ENCODE results near the gene LETMD1. TPM values are rescaled to one million over a fixed set of nuclear protein-coding genes. Genes with fewer than 3 reads are reported as not detected.
A peak's percentile ranks its signal among the peaks of the same experiment; 100 is the strongest.

LETMD1 gene
- total and polyA plus RNA-seq, 9 of the 15 experiments (the other 6 are each of a cell fraction or from before 2014, with no cell fraction given) = 58.7 to 163 (median 75.4) TPM

DNA sequence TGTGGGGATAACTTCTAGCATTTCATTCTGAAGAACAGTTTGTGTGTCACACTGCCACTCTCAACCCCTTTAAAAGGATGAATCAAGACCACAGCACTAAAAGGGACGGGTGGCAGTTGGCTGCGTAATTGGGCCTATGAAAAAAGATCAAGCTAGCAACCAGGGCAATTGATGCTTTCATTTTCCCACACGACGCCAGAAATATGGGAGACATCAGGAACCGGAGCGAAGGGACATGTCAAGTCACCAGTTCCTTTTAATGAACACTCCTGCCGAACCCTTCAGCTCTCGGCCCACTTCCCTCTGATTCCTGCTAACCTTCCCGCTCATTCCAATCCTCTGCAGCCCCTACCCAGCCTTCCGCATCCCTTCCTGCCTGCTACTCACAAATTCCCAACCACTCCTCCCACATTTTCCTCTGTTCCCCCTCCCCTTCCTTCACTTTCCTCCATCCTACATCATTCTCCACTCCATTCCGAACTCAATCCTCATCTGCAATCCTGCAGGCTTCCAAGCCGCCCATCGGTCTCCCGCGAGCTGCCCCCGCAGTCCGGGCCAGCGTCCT is 34.5 kb downstream of the LETMD1 start (continued):
- TF ChIP-seq ZBTB1 (CRISPR knock-in tag; IDR thresholded peaks at IDR 0.05; ENCODE audit: borderline replicate concordance, low read depth) = no peak
- TF ChIP-seq CHD4 (IDR thresholded peaks at IDR 0.05; ENCODE audit: insufficient read depth, insufficient replicate concordance, low read depth, low read length, poor library complexity, severe bottlenecking) = no peak
- no peak for TF ChIP-seq HDAC6 (IDR thresholded peaks at IDR 0.05; ENCODE audit: low read depth, low read length)
- TF ChIP-seq OTX1 (CRISPR knock-in tag; IDR thresholded peaks at IDR 0.05) = 0 out of 2 replicates have a peak, but pooled peaks have one; percentile 7
- TF ChIP-seq, protein P1, sequence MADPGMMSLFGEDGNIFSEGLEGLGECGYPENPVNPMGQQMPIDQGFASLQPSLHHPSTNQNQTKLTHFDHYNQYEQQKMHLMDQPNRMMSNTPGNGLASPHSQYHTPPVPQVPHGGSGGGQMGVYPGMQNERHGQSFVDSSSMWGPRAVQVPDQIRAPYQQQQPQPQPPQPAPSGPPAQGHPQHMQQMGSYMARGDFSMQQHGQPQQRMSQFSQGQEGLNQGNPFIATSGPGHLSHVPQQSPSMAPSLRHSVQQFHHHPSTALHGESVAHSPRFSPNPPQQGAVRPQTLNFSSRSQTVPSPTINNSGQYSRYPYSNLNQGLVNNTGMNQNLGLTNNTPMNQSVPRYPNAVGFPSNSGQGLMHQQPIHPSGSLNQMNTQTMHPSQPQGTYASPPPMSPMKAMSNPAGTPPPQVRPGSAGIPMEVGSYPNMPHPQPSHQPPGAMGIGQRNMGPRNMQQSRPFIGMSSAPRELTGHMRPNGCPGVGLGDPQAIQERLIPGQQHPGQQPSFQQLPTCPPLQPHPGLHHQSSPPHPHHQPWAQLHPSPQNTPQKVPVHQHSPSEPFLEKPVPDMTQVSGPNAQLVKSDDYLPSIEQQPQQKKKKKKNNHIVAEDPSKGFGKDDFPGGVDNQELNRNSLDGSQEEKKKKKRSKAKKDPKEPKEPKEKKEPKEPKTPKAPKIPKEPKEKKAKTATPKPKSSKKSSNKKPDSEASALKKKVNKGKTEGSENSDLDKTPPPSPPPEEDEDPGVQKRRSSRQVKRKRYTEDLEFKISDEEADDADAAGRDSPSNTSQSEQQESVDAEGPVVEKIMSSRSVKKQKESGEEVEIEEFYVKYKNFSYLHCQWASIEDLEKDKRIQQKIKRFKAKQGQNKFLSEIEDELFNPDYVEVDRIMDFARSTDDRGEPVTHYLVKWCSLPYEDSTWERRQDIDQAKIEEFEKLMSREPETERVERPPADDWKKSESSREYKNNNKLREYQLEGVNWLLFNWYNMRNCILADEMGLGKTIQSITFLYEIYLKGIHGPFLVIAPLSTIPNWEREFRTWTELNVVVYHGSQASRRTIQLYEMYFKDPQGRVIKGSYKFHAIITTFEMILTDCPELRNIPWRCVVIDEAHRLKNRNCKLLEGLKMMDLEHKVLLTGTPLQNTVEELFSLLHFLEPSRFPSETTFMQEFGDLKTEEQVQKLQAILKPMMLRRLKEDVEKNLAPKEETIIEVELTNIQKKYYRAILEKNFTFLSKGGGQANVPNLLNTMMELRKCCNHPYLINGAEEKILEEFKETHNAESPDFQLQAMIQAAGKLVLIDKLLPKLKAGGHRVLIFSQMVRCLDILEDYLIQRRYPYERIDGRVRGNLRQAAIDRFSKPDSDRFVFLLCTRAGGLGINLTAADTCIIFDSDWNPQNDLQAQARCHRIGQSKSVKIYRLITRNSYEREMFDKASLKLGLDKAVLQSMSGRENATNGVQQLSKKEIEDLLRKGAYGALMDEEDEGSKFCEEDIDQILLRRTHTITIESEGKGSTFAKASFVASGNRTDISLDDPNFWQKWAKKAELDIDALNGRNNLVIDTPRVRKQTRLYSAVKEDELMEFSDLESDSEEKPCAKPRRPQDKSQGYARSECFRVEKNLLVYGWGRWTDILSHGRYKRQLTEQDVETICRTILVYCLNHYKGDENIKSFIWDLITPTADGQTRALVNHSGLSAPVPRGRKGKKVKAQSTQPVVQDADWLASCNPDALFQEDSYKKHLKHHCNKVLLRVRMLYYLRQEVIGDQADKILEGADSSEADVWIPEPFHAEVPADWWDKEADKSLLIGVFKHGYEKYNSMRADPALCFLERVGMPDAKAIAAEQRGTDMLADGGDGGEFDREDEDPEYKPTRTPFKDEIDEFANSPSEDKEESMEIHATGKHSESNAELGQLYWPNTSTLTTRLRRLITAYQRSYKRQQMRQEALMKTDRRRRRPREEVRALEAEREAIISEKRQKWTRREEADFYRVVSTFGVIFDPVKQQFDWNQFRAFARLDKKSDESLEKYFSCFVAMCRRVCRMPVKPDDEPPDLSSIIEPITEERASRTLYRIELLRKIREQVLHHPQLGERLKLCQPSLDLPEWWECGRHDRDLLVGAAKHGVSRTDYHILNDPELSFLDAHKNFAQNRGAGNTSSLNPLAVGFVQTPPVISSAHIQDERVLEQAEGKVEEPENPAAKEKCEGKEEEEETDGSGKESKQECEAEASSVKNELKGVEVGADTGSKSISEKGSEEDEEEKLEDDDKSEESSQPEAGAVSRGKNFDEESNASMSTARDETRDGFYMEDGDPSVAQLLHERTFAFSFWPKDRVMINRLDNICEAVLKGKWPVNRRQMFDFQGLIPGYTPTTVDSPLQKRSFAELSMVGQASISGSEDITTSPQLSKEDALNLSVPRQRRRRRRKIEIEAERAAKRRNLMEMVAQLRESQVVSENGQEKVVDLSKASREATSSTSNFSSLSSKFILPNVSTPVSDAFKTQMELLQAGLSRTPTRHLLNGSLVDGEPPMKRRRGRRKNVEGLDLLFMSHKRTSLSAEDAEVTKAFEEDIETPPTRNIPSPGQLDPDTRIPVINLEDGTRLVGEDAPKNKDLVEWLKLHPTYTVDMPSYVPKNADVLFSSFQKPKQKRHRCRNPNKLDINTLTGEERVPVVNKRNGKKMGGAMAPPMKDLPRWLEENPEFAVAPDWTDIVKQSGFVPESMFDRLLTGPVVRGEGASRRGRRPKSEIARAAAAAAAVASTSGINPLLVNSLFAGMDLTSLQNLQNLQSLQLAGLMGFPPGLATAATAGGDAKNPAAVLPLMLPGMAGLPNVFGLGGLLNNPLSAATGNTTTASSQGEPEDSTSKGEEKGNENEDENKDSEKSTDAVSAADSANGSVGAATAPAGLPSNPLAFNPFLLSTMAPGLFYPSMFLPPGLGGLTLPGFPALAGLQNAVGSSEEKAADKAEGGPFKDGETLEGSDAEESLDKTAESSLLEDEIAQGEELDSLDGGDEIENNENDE (IDR thresholded peaks at IDR 0.05; ENCODE audit: low read depth, low read length) = no peak
- TF ChIP-seq ARHGAP35 (IDR thresholded peaks at IDR 0.05; ENCODE audit: partially characterized antibody) = peak; percentile 45
- TF ChIP-seq FOSL1 (tag; conservative IDR thresholded peaks at IDR 0.05) = no peak
- no peak for TF ChIP-seq CBX5 (IDR thresholded peaks at IDR 0.05; ENCODE audit: borderline replicate concordance, low read depth)
- TF ChIP-seq, protein P2, sequence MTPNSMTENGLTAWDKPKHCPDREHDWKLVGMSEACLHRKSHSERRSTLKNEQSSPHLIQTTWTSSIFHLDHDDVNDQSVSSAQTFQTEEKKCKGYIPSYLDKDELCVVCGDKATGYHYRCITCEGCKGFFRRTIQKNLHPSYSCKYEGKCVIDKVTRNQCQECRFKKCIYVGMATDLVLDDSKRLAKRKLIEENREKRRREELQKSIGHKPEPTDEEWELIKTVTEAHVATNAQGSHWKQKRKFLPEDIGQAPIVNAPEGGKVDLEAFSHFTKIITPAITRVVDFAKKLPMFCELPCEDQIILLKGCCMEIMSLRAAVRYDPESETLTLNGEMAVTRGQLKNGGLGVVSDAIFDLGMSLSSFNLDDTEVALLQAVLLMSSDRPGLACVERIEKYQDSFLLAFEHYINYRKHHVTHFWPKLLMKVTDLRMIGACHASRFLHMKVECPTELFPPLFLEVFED (CRISPR knock-in tag; conservative IDR thresholded peaks at IDR 0.05) = 0 out of 2 replicates have a peak, but pooled peaks have one; percentile 29
- TF ChIP-seq NONO (IDR thresholded peaks at IDR 0.05; ENCODE audit: low read depth in 2 of 2, low read length in 1 of 2) = no peak
- TF ChIP-seq BCOR (IDR thresholded peaks at IDR 0.05) = peak; percentile 55; the same call in 1 of the 2 replicates
- peak; percentile 38; the same call in 1 of the 2 replicates for TF ChIP-seq EHMT2 (IDR thresholded peaks at IDR 0.05)
- TF ChIP-seq ZNF121 (CRISPR knock-in tag; conservative IDR thresholded peaks at IDR 0.05) = no peak

Measured in K562 (cell line).